ENCODE results near the gene ERC2.
A peak's percentile ranks its signal among the peaks of the same experiment; 100 is the strongest.

Gene ERC2

DNA sequence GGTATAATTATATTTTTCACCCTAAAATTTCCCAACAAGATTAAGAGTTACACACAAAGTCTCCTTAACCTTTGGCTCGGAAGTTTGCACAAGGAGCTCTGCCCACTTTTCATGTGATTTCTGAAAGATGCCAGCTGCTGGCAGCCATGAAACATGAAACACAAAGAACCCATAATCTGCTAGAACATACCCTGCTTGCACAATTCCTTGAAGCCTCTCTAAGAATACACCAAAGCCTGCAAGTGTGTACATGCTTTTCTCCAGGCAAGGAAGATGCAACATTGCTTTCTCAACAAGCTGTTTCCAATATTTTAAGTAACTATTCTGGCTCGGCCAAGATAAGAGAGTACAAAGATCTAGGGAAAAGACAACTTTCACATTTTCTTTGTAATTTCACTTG is 799.1 kb downstream of the ERC2 start:
- no peak for DNase-seq (ENCODE audit: low read depth)

DNA sequence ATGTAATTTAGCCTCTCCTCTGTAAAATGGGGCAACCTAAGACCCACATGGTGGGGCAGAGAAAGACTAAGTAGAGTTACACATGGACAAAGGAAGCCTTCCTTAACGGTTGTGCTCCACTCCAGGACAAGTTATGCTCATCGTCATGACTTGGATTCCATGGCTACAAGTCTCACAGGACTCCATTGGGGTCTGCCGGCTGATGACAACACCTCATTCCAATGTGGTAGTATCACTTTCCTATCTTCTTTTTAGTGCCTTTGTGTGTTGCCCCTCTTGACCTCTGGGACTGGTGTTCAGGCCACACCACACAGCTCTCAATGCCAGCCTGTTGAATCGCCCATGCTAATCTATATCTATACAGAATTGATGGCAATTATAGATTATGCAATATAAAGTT is 799.9 kb downstream of the ERC2 start:
- no peak for DNase-seq (ENCODE audit: low read depth)

DNA sequence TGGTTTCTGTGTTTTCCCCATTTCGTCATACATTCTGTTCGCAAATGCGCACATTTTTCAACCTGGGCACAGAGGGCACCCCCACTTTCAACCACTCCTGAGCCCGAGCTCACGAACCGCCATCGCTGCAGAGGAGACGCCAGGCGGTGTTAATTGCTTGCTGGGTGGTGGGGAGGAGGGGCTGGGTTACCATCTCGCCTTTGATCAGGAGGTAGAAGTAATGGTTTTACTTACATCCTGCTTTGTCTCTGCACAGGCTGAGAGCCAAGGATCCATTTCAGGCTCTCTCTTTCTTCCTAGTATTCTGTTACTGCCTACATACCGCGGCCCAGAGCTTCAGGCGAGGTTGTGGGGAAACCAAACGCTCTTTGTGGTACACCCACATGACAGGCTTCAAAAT is 803.9 kb downstream of the ERC2 start:
- no peak for DNase-seq (ENCODE audit: low read depth)

DNA sequence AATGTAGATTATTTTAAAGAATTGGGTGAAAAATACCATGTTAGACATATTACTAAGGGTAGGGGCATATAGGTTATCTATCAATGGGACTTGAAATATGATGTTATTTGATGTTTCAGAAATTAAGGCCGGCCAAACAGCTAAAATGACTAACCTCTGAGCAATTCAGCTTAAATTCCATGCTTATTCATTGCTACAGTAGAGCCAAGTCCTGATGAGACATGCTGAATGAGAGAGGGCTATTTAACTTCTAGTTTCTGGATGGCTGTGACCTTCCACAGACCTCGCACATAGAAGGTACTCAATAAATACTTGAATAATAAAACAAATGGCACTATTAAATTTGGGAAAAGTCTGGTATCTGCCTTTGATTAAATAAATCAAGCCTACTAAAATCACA is 805.6 kb downstream of the ERC2 start:
- DNase-seq (ENCODE audit: low read depth): peak; percentile 18

DNA sequence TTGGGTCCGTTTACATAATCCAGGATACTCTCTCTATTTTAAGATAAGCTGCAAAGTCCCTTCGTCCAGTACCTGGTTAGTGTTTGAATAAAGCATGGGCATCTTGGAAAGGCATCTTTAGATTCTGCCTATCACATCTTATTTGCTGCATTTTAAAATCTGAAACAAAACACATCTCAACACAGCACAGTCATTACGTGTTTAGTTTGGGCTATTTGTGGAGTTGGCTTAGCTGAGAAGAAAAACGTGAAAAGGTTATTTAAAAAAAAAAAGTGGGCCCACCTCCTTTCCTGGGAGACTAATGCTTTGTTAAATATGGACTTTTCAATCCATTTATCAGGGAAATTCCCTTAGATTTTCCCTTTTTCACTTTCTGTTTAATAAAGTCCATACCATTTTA is 806.7 kb downstream of the ERC2 start:
- no peak for DNase-seq (ENCODE audit: low read depth)

DNA sequence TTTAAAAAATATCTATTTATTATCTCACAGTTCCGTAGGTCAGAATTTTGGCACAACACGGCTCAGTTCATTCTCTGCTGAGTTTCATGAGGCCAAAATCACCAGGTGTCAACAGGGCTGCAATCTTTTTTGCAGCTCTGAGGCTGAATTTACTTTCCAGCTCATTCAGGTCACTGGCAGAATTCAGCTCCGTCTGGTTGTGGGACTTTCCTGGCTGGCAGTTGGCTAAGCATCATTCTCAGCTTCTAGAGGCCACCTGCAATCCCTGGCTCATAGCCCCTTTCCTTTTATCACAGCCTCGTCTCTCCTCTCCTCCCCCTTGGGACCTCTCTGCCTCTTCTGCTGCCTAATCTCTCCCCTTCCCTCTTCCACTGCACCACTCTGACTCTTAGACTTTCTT is 807.1 kb downstream of the ERC2 start:
- DNase-seq (ENCODE audit: low read depth): no peak

DNA sequence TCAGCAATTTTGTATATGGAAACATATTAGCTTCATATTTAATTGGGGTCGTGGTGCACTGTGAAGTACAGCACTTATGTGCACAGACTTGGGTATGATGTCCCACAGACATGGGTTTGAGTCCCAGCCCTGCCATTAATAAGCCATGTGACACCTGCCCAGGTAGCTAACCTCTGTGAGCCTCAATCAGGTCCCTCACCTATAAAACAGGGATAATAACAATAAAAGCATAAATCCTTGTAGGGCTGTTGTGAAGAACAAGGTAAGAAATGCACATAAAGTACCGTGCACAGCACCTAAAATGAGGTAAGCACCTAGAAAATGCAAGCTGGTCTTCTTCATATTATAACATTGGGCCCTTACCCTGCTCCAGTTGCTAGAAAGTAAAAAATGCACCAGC is 807.6 kb downstream of the ERC2 start:
- no peak for DNase-seq (ENCODE audit: low read depth)

DNA sequence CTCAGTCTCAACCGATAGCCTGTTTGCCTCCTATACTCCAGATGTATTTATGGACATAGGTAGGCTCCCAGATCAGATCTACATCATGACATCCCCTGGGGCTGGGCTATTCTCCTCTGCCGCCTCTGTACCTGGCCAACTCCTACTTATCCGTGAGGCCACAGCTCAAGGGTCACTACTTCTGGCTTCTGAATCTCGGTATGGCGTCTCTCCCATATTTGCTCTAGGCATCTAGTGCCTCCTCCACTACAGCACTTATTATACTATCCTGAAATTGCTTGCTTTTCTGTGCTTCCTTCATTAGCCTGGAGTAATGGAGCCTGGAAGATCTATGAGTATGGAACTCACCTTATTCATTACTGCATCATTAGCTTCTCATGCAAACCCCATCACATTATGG is 808.6 kb downstream of the ERC2 start:
- no peak for DNase-seq (ENCODE audit: low read depth)

DNA sequence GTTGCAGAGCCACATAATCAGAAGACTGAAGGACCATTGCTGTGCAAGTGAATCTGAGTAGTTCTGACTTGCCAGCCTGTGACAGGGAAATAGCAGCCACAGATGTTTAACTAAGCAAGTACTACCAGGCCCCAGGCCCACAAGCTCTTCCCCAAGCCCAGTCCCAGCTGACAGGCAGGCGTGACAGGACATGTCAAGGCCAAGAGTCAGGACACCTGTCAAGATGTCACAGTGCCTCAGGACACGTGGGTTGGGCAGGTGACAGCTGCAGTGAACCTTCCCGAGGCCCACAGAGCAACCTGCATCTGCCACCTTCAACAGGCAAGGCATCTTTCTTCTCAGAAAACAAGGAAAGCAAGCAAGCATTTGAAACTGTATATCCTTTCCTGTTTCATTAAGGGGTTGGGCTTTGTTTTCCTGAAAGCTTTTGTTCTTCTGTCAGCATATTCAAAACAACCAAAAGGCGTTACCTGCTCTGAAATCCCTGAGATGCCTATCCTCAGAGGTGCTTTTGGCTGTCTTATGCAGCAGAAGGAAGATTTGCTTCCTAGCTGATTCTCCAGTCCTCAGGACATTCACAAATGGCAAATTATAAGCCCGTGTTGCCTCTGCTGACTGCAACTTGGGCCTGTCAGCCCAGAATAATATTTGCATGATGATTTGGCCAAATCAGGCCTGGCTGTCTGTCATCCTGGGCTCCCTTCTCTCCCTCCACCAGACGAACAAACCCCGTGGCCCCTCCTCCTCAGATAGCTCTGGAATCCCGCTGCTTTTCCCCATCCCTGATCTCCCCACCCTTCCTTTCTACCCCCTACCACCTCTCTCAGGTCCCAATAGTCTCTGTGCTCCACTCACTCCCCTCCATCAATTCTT is 809.3 kb downstream of the ERC2 start:
- DNase-seq (ENCODE audit: low read depth): no peak

DNA sequence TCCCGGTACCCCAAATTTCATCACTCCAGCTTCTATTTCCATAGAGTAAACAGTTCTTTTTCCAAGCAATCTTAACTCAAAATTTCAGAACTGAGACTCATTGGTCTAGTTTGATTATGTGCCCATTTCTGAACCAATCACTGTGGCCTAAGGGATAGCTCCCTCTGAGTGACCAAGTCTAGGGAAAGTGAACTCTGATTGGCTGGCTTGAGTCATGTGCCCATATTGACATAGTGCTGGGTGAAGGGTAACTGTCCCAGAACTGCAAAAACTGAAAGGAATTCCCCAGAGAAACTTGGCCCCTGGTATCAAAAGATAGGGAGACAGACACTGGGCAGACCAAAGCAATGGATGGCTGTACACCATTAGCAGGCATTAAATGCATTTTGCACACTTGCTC is 810.0 kb downstream of the ERC2 start:
- no peak for DNase-seq (ENCODE audit: low read depth)

DNA sequence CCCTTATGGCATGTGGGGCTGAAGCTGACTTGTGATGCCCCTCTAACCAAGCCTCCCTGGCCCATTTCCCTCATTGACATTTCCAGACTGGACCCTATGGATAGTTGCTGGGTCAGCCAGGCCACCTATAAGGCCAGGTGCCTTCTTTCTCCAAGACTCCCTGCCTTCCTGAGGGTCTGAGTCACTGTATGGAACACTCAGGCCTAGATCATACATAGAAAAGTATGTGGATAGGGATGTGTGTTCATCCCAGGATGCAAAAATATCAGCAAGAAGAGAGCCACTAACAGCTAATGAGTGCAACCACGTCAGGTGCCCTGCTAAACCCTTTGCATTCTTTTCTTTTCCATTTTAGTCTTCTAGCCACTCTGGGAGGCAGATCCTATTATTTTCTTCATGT is 812.7 kb downstream of the ERC2 start:
- DNase-seq (ENCODE audit: low read depth): no peak

DNA sequence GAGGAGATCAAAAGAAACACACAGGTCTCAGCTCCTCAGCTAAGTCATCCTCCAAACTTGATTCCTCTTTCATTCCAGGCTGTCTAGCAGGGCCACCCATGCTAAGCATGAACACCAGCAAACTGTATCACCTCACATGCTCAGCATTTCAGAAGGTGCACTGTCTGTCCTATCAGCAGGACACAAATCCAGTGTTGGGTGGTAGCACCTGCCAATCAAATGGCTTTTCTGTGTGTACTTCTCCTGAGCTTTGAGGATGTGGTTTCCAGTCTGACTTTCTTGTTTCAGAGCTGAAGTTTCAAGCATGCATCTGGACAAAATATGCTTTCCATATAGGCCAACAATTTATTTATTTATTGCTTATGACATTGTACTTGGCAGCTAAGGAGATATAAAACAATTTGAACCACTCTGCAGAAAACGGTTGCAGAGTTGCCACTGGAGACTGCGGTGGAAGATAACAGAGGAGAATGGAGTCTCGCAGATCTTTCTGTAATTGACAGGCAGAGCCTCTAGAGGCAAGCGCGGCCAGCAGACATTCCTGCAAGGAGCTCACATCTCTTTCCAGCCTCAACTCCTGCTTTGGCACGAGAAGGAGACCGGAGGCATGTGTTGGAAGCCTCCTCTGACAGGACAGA is 814.0 kb downstream of the ERC2 start:
- no peak for DNase-seq (ENCODE audit: low read depth)

DNA sequence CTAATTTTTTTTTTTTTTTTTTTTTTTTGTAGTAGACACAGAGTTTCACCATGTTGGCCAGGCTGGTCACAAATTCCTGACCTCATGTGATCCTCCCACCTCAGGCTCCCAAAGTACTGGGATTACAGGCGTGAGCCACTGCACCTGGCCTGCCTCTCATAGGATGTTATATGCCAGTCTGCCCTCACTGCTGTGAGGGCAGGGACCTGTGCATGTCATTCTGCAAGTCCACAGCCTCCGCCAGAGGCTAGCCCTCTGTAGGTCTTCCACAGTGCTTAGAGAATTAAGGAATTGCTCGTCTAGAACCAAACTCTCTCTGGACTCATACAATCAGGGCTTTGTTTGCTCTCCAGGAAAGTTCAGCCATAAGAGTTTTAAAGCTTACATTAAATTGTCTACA is 817.3 kb downstream of the ERC2 start:
- no peak for DNase-seq (ENCODE audit: low read depth)

DNA sequence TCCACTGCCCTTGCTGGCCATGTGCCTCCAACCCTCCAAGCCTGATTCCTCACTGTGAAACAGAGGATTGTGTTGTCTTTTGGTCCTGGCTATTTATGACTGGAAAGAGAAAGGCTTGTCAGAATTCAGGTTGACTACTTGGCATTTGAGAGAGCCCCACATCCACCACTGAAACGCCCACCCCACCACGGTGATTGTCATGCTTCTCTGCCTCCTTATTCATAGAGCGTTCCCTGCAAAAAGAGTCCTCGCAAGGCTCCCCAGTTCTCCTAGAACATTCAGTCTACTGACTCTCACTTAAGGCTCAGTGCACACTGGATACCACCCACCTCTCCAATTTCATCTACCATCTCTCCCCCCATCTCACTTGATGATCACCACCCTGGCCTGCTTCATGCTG is 818.3 kb downstream of the ERC2 start:
- no peak for DNase-seq (ENCODE audit: low read depth)

DNA sequence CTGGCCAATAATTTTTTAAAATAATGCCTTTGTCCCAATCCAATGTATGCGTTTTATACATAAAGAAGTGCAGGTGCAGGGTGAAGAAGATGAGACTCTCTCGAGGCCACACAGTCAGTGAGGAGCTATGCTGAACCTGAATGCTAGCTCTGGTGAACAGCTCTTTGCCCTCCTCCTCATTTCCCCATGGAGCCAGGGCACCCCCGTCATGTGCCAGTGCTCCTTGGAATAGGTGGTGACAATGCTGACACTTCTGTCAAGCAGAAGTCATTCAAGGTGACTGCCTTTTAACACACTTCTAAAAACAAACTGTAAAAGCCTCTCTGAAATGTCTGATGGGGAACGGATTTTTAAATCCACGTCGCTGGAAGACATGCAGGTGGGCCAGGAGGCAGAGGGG is 818.7 kb downstream of the ERC2 start:
- no peak for DNase-seq (ENCODE audit: low read depth)

DNA sequence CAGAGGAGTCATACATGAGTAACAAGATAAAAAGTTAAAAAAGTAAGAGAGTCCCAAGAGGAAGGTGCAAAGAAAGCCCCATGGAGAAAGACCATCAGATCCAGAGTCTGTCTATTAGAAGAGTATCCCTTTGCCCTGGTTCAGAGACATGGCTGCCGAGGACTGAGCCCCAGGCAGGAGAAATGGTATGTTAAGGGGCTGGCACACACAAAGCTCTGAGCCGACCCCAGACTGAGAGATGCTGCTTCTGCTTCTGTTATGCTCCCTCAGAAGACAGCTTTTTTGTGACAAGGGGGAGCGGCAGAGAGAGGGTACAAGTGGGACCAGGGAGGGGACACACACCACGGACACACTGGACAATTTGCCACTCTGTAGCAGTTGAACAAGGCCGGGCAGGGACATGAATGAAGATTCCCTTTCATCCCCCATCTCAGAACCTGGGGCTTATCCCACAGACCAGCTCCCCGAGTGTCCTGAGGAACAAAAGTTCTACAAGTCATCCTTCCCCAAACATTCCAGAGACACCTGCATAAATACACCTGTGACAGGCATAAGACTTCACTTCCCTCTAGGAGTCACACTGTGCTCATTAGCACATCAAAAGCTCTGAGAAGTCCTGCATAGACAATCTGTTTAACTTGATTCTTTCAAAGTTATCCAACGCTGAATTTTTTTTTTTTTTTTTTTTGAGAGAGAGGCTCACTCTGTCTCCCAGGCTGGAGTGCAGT is 819.5 kb downstream of the ERC2 start:
- no peak for DNase-seq (ENCODE audit: low read depth)

DNA sequence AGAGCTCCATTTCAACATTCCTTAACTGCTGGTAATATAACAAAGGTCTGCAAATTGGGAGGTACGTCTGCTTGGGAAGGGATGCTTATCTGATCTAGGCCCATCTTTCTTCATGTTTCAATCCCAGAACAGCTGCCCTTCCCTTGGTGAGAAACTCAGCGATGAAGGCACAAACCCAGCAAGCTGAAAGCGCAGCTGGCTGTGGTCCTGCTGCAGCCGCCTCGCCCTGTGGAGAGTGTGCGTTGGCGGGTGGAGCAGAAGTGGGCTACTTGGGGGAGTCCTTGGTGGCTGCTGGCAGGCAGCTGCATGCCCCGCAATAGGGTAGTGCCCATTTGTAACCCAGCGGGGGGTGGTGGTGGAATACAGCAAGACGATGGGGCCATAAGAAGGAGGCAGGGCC is 820.6 kb downstream of the ERC2 start:
- no peak for DNase-seq (ENCODE audit: low read depth)

DNA sequence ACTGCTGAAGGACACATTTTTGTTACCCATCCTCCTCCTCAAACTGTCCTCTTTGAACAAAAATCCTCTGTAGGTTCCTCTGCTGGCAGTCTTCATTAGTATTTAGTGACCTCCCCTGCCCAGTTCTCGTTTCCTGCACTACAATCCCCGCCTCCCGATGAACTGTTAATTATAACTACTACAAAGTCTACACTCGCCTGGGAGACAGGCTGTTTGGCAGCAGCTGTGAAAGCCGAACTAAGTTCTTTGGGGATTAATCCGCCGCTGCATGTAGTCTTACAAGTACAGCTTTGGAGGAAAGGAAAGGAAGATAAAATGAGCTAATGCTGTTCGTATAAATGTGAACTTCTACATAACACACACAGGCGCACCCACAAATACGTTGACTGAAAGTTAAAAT is 821.2 kb downstream of the ERC2 start:
- no peak for DNase-seq (ENCODE audit: low read depth)

DNA sequence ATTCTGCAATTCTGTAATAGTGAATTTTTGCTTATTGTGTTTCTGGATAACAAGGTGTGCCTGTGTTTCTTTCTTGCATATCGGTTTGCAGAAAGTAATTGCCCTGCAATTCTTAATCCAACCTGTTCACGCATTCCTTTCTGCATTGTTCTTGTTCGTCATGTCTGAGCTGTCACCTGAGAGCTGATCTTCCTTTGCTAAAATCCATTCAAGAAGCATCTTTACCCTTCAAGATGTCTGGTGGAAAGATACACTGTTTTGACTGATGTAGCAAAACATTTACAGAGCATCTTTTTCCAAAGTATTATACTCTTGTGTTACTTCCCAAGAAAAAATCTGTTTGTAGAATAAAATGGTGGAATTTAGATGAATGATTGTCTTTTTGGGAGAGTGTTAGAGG is 822.1 kb downstream of the ERC2 start:
- DNase-seq (ENCODE audit: low read depth): no peak

DNA sequence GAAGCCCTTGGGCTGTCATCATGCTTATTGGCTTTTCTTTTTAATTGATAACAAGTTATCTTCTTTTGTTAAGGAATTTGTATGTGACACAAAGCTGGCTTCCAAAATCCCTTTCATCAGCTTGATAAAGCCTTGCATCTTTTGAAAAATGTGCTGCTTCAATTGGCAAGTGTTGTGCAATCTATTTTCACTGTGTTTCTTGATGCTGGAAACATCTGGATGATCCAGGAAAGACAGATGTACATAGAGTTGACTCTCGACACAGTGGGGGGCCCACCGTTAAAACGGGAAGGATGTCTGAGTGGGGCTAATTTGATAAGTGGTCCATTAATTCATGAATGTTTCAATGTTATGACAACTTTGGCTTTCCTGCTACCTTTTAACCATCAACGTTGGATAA is 822.8 kb downstream of the ERC2 start:
- DNase-seq (ENCODE audit: low read depth): no peak

DNA sequence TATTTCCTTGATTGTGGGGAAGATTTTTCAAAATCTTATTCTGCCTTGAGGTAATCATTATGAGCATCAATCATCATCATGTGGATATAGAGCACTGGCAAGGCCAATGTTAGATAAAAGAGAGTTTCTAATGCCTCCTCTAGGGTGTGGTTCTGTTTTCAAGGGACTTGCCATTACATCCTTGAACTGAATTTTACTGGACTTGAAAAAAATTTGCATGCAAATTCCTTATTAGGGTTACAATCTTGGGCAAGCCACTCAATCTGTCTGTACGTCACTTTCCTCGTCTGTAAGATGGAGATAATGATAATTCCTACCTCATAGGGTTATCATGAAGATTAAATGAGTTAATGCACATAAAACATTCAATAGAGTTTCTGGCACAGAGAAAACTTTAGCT is 825.0 kb downstream of the ERC2 start:
- DNase-seq (ENCODE audit: low read depth): no peak

DNA sequence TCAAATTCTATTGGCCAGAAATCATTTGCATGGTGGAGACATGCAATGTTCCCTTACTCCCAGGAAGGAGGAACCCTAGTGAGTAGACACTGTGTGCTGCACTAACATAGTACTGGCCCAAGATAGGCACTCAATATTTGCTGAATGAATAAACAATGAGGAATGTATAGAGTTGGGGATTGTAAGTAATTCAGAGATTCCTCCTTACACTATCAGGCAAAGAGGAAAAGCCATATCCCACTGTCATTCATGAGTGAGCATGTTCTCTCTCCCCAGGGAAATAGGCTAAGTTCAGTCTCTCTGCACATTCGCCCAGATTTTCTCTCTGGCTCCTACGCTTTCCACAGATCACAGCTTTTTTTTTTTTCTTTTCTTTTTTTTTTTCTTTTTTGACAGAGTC is 826.3 kb downstream of the ERC2 start:
- no peak for DNase-seq (ENCODE audit: low read depth)

All from GM04503 (cell line).